GM19025 (cell line): Measurements from ENCODE around the gene MRPS30.
"Not testable (repeated sequence)": the region's sequence is repeated elsewhere in the genome, so short reads cannot be mapped to it uniquely, and the experiment has no call there.

Experiments
- ATAC-seq: cut with Tn5 transposase; IDR thresholded peaks from one replicate; pipeline ENCODE4 v1.9.1; 2021; ENCODE audit warnings: mild to moderate bottlenecking, low read depth, moderate library complexity; ENCODE audit not compliant: unreplicated experiment

MRPS30 gene

GRCh38 chr5:44809956-44810420 is 1.2 kb downstream of the MRPS30 start:
- ATAC-seq: no peak

DNA sequence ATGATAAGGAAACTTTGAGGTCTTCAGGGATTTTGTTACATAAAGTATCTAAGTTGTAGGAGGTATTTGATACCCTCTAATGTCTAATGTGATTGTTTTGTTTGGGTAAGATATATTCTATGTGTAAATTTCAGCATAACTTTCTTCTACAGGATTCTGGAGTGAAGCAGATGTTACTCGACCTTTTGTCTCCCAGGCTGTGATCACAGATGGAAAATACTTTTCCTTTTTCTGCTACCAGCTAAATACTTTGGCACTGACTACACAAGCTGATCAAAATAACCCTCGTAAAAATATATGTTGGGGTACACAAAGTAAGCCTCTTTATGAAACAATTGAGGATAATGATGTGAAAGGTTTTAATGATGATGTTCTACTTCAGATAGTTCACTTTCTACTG is 6.0 kb downstream of the MRPS30 start:
- ATAC-seq: no peak

GRCh38 chr5:44821164-44821563 is 12.4 kb downstream of the MRPS30 start:
- no peak for ATAC-seq

DNA sequence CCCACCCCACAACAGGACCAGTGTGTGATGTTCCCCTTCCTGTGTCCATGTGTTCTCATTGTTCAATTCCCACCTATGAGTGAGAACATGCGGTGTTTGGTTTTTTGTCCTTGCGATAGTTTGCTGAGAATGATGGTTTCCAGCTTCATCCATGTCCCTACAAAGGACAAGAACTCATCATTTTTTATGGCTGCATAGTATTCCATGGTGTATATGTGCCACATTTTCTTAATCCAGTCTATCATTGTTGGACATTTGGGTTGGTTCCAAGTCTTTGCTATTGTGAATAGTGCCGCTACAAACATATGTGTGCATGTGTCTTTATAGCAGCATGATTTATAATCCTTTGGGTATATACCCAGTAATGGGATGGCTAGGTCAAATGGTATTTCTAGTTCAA is 15.9 kb downstream of the MRPS30 start:
- ATAC-seq: not testable (repeated sequence)

DNA sequence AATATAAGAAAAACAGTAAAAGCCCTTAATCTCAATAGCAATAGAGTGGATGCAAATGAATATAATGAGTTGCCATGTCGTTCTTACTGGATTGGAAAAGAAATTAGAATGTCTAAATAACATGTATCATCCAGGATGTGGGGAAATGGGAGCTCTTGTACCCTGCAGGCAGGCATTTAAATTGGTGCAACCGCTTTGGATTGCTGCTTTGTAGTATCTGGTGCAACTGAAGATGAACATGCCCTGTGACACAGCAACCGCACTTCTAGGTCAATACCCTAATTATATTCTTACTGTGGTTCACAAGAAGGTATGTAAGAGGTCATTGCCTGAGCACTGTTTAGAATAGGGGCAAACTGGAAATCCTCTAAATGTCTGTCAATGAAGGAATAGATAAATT is 18.9 kb downstream of the MRPS30 start:
- no peak for ATAC-seq

- no peak for ATAC-seq
Observed at GRCh38 chr5:44828719-44829118, 20.0 kb downstream of the MRPS30 start.

GRCh38 chr5:44830951-44831350 is 22.2 kb downstream of the MRPS30 start:
- ATAC-seq: no peak

DNA sequence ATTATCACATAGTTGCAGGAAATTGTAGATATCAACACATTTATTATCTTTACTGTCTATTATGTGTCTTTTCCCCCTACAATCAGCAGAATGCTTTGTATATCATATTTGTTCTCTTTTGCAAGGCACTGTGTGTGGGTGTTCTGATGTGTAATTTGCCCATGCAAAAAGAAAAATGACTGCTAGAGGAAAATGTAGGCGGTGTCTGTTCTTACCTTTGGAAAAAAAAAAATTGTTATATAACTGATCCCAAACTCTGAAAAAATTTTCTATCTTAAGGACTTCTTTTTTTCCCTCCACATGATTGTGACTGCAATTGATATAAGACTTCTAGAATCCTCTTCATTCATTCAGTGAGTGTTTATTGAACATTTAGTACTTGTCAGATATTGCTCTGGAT is 24.5 kb downstream of the MRPS30 start:
- ATAC-seq: no peak

DNA sequence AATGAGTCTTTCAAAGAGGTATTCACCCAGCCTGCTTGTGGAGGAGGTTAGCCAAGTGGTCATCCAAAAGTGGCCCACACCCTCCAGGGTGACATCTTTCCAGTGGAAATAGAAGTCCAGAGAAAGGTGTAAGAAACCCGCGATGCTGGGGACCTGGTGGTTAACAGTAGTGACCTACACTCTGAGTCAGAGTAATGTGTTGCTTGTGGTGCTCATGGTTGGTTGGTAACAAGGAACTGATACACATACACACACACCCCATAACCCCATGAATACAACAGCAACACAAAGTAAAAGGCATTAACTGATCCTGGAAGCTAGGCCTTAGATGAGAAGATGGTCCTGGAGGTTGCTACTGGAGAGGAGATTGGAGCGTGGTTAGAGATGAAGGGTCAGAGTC is 26.9 kb downstream of the MRPS30 start:
- no peak for ATAC-seq

DNA sequence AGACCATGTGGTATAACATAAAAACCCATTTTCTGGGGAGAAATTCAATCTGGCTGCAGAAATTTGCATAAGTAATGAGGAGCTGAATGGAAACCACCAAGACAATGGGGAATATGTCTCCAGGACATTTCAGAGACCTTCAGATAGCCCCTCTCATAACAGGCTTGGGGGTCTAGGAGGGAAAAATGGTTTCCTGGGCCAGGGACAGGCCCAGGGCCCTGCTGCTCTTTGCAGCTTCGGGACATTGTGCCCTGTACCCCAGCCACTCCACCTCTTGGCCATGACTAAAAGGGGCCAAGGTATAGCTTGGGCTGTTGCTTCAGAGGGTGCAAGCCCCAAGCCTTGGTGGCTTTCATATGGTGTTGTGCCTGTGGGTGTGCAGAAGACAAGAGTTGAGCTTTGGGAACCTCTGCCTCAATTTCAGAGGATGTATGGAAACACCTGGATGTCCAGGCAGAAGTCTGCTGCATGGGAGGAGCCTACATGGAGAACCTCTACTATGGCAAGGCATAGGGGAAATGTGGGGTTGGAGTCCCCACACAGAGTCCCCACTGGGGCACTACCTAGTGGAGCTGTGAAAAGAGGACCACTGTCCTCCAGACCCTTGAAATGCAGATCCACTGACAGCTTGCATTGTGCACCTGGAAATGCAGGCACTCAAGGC is 30.4 kb downstream of the MRPS30 start:
- no peak for ATAC-seq

- no peak for ATAC-seq
Observed at GRCh38 chr5:44842496-44843282, 33.9 kb downstream of the MRPS30 start.

GRCh38 chr5:44844744-44845143 is 36.0 kb downstream of the MRPS30 start:
- no peak for ATAC-seq

DNA sequence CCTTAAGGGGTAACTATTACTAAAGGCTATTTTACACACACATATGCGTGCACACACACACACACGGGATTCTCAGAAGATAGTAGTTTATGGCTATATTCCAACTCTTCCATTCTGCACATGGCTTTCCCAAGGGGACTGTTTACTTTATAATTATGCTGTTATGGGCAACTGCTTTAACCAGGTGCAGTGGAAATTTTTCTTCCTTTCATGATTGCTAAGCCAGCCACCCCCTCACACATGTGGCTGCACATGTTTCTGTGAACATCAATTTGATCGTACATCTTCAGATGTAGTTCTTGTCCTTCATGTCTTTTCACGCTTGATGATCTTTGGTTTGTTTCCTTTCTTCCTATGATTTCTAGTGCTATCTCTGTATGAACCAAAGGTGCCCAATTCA is 37.0 kb downstream of the MRPS30 start:
- ATAC-seq: no peak

GRCh38 chr5:44847206-44847852 is 38.6 kb downstream of the MRPS30 start:
- no peak for ATAC-seq

- no peak for ATAC-seq
Observed at GRCh38 chr5:44860267-44860666, 51.5 kb downstream of the MRPS30 start.

- no peak for ATAC-seq
Observed at GRCh38 chr5:44862808-44863207, 54.1 kb downstream of the MRPS30 start.
